Right lobe of liver (tissue), 6 donors: ENCODE measurements around the gene BNIP3. TPM values are rescaled to one million over a fixed set of nuclear protein-coding genes. Genes with fewer than 3 reads are reported as not detected.

ENCODE experiments used
- ATAC-seq, 4 donors: fragments of 200-7000 bp; cut with Tn5 transposase; one replicate each; pipeline ENCODE4 v1.9.1; 2020; ENCODE audit warnings: mild to moderate bottlenecking in 4 of 4, moderate library complexity in 4 of 4
- DNase-seq, 3 donors: peaks; one replicate each; pipeline ENCODE4 v3.0.0-alpha.2; 2020
- H3K27ac ChIP-seq, 3 donors: fragments of 200-600 bp; one replicate each; pipeline ENCODE4 v1.8.0; 2022
- H3K27me3 ChIP-seq, 2 donors: fragments of 200-600 bp; one replicate each; pipeline ENCODE4 v1.8.0; 2022
- H3K36me3 ChIP-seq, 4 donors: fragments of 200-600 bp; sonication (generic) in 1 of 4; one replicate each; pipeline versions ENCODE4 v1.5.1 to v1.8.0; 2017 to 2022; ENCODE audit warnings: control low read depth in 1 of 4
- H3K4me1 ChIP-seq, 4 donors: fragments of 200-600 bp; sonication (generic) in 1 of 4; one replicate each; pipeline versions ENCODE4 v1.5.1 to v1.8.0; 2017 to 2022; ENCODE audit warnings: control low read depth in 1 of 4
- H3K4me3 ChIP-seq, 3 donors: fragments of 200-600 bp; one replicate each; pipeline ENCODE4 v1.8.0; 2022
- H3K9me3 ChIP-seq, 4 donors: fragments of 200-600 bp; sonication (generic) in 1 of 4; one replicate each; pipeline versions ENCODE4 v1.5.1 to v1.8.0; 2017 to 2022; ENCODE audit warnings: control low read depth in 1 of 4
- POLR2A ChIP-seq: fragments of 450-650 bp; IDR thresholded peaks from one replicate; pipeline ENCODE4 v1.6.1; 2017; ENCODE audit warnings: antibody characterized with exemption, mild to moderate bottlenecking
- WGBS: methylation state at CpG from one replicate; pipeline ENCODE4 v1.1.6; 2018; ENCODE audit warnings: low coverage, low lambda C conversion rate; ENCODE audit not compliant: insufficient coverage; ENCODE audit errors: missing lambda C conversion rate; 5-methylcytosine and 5-hydroxymethylcytosine counted together
- intact Hi-C, 2 donors: fragments of 100-400 bp; cut with DNase I; formaldehyde crosslinking; loops; one replicate each; pipeline versions ENCODE4 v1.11.2 to v1.14.1; 2022
- total RNA-seq, 6 experiments: library from RNA; depleted of rRNA in 2 of 6; stranded (reverse); fragments of >200 nt in 2 of 6; fragmentation: NEBNext Ultra II Directional in 3 of 6; extraction: Animal tissue kit (Norgen Biotek cat#: 25700) in 3 of 6; gene quantifications; one replicate each; pipeline versions ENCODE4 v1.1.0 to v1.2.4, GENCODE V29; 2016 to 2023
- TF ChIP-seq, protein P1 (sequence below), 4 donors: fragments of 200-600 bp in 3 of 4; fragments of 450-650 bp in 1 of 4; IDR thresholded peaks; one replicate each; pipeline versions ENCODE4 v1.5.1 to v1.8.0; 2016 to 2022; ENCODE audit warnings: antibody characterized with exemption in 4 of 4, mild to moderate bottlenecking in 2 of 4
- donor health status: DM: no; HTN: yes; CAD: no.
- donor health status: DM: no; HTN: no; CAD: no.
- donor health status: DM: no; HTN: no; CAD: no.
- donor health status: DM: no; HTN: yes; CAD: no.
- donor health status: DM: no; HTN: yes; CAD: no.

Gene BNIP3
- total RNA-seq, 6 experiments from 2014 or later = 87.7 to 373 (median 102) TPM

DNA sequence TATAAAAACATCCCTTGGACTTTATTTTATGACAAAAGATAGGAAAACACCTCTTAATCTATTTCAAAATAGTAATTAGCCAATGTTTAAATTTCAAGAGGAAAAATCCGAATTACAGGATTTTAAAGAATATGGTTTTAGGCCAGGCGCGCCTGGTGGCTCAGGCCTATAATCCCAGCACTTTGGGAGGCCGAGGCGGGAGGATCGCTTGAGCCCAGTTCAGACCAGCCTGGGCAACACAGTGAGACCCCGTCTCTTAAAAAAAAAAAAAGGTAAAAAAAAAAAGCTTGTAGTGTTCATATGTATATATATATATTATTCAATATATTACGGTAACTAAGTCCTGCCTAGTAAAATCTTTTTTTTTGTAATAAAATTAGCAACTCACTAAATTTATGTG, 1.4 kb downstream of the BNIP3 start:
- Histone ChIP-seq H3K4me3 (peak overlapping the region; percentile 86 to 99 (median 97)), H3K27ac (peak overlapping the region; percentile 78 to 90 (median 84)), H3K27me3 (no peaks in the 10 kb centered on the region), H3K36me3 (no peaks in the 10 kb centered on the region), H3K4me1 (peaks cover 0 to 26% (median 9%) of the 10 kb centered on the region in 4 donors), H3K9me3 (no peaks in the 10 kb centered on the region)
- no peak for ATAC-seq
- WGBS = 28% methylated on average over 8 of the region's 8 CpGs
- TF ChIP-seq POLR2A = no peak
- TF ChIP-seq, protein P1, sequence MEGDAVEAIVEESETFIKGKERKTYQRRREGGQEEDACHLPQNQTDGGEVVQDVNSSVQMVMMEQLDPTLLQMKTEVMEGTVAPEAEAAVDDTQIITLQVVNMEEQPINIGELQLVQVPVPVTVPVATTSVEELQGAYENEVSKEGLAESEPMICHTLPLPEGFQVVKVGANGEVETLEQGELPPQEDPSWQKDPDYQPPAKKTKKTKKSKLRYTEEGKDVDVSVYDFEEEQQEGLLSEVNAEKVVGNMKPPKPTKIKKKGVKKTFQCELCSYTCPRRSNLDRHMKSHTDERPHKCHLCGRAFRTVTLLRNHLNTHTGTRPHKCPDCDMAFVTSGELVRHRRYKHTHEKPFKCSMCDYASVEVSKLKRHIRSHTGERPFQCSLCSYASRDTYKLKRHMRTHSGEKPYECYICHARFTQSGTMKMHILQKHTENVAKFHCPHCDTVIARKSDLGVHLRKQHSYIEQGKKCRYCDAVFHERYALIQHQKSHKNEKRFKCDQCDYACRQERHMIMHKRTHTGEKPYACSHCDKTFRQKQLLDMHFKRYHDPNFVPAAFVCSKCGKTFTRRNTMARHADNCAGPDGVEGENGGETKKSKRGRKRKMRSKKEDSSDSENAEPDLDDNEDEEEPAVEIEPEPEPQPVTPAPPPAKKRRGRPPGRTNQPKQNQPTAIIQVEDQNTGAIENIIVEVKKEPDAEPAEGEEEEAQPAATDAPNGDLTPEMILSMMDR (IDR thresholded peaks at IDR 0.05) = no peak
- intact Hi-C loops = no loop called here
- DNase-seq = no peak

DNA sequence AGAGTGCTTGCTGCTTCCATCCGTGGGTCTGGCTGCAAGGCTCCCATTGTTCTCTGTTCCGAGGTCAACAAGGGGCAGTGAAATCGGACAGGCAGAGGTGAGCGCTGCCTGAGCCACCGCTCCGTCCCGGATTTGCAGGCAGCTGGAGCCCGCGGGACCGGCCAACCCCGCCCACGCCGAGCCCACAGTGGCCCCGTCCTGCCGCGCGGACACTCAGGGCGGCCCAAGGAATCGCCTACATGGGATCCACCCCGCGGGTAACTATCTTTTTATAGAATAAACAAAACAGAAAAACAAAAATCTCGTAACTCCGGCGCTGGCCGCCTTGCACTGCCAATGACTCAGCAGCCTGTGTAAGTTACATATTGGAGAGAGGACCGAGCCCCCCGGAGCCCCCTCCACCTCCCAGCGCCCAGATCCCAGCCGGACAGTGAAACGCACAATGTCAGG, 1.9 kb downstream of the BNIP3 start:
- Histone ChIP-seq H3K36me3 (no peaks in the 10 kb centered on the region), H3K27me3 (no peaks in the 10 kb centered on the region), H3K27ac (peak overlapping the region; percentile 42 to 90 (median 78)), H3K9me3 (no peaks in the 10 kb centered on the region), H3K4me3 (peak overlapping the region; percentile 86 to 99 (median 97)), H3K4me1 (peaks cover 0 to 26% (median 9%) of the 10 kb centered on the region in 4 donors)
- WGBS = 11% methylated on average over 20 of the region's 30 CpGs
- TF ChIP-seq, protein P1 (IDR thresholded peaks at IDR 0.05) = no peak
- TF ChIP-seq POLR2A = no peak
- peak; percentile 46 to 58 (median 52) for ATAC-seq
- peak; percentile 67 to 78 (median 67) for DNase-seq
- intact Hi-C loops = no loop called here

DNA sequence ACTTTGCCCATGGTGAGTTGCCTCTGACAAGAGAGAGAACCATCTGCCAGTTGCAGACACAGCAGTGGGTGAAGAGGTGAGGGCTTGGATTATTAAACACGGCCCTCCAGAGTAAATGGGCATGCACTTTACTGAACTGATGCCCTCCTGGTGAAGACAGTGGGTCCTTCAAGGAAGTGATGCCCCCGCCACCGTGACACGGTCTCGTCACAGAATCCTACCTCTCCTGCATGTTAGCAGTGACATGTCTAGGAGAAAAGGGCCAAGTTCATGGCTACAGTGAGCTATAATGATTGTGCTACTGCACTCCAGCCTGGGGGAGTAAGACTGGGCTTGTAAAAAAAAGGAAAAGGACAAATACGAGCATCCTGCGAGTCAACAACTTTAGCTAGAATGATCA, 2.4 kb downstream of the BNIP3 start:
- peak overlapping the region in 2 of 3 donors; percentile 42 to 90 for H3K27ac ChIP-seq
- DNase-seq = no peak
- H3K4me3 ChIP-seq = peak overlapping the region; percentile 86 to 99 (median 97)
- no peaks in the 10 kb centered on the region for H3K27me3 ChIP-seq
- no peaks in the 10 kb centered on the region for H3K9me3 ChIP-seq
- no peaks in the 10 kb centered on the region for H3K36me3 ChIP-seq
- WGBS = 58% methylated on average over 7 of the region's 7 CpGs
- intact Hi-C loops = no loop called here
- H3K4me1 ChIP-seq = peaks cover 0 to 26% (median 9%) of the 10 kb centered on the region in 4 donors
- TF ChIP-seq, protein P1 (IDR thresholded peaks at IDR 0.05) = no peak
- no peak for TF ChIP-seq POLR2A
- no peak for ATAC-seq

DNA sequence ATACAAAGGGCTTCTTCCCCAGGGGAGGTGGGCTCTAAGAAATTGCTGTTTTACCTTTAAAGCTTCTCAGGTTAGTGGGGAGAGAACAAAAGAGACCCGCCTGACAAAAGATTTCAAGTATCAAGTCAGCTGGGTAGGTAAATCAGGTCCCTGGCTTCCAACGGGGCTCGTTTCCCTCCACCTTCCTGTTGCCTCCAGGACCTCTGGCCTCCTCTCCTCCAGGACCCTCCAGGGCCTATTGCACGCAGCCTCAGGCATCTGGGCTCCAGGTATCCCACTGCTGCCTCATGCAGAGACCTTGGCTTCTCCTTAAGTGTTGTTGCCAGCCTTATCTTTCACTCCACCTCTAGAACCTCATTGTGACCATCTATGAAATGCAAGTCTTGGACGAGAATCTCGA, 2.9 kb downstream of the BNIP3 start:
- 63% methylated on average over 5 of the region's 6 CpGs for WGBS
- no peaks in the 10 kb centered on the region for H3K9me3 ChIP-seq

More for the DNA sequence above, 2.9 kb downstream of the BNIP3 start:
- Histone ChIP-seq H3K27me3 (no peaks in the 10 kb centered on the region), H3K36me3 (no peaks in the 10 kb centered on the region), H3K4me3 (no peak overlapping the region), H3K4me1 (peaks cover 0 to 26% (median 9%) of the 10 kb centered on the region in 4 donors), H3K27ac (peak overlapping the region in 1 of 3 donors; percentile 90)
- intact Hi-C loops = no loop called here
- TF ChIP-seq, protein P1 (IDR thresholded peaks at IDR 0.05) = no peak
- no peak for TF ChIP-seq POLR2A
- no peak for ATAC-seq
- DNase-seq = no peak
